Stimulated activated naive CD8-positive, alpha-beta T cell treated with anti-CD3 and anti-CD28 coated beads, Interleukin-15, amount 100 ng/mL, for 72 hours (primary cell): ENCODE results near the gene CD38.
"Not testable (repeated sequence)": the region's sequence is repeated elsewhere in the genome, so short reads cannot be mapped to it uniquely, and the experiment has no call there.

ENCODE experiments used
- ATAC-seq: fragments of 150-1000 bp; cut with Tn5 transposase; 2 replicates; pipeline ENCODE4 v1.10.0; 2021; ENCODE audit warnings: mild to moderate bottlenecking, moderate library complexity
- DNase-seq, 2 donors: peaks; one replicate each; pipeline ENCODE4 v3.0.0; 2021 to 2022
- H3K27ac Mint-ChIP-seq, 2 donors: one replicate each; pipeline ENCODE4 v1.8.0; 2022; ENCODE audit warnings: mild to moderate bottlenecking in 2 of 2, mixed read lengths in 2 of 2, moderate library complexity in 2 of 2
- H3K27me3 Mint-ChIP-seq: one replicate; pipeline ENCODE4 v1.8.0; 2022; ENCODE audit warnings: mixed read lengths
- H3K4me1 Mint-ChIP-seq: one replicate; pipeline ENCODE4 v1.8.0; 2022; ENCODE audit warnings: mild to moderate bottlenecking, mixed read lengths
- H3K4me3 Mint-ChIP-seq, 2 donors: one replicate each; pipeline ENCODE4 v1.8.0; 2022; ENCODE audit warnings: mild to moderate bottlenecking in 2 of 2, mixed read lengths in 2 of 2, moderate library complexity in 1 of 2
- H3K9me3 Mint-ChIP-seq, 2 donors: one replicate each; pipeline ENCODE4 v1.8.0; 2022; ENCODE audit warnings: mixed read lengths in 2 of 2

Gene CD38

GRCh38 chr4:15753786-15754185 lies 24.3 kb upstream of the CD38 start:
- Mint-ChIP-seq H3K9me3 (peaks cover 7 to 8% of the 10 kb centered on the region in 2 donors), H3K27me3 (no peaks in the 10 kb centered on the region), H3K4me1 (peaks cover 43% of the 10 kb centered on the region), H3K27ac (peak overlapping the region in 1 of 2 donors; percentile 39), H3K4me3 (peak overlapping the region in 1 of 2 donors; percentile 49)
- no peak for ATAC-seq
- DNase-seq, result no peak

- ATAC-seq, result peak; percentile 38
- Mint-ChIP-seq H3K9me3 (peaks cover 7 to 8% of the 10 kb centered on the region in 2 donors), H3K27ac (peak overlapping the region in 1 of 2 donors; percentile 39), H3K4me3 (peak overlapping the region; percentile 29 to 70), H3K4me1 (peaks cover 43% of the 10 kb centered on the region), H3K27me3 (no peaks in the 10 kb centered on the region)
- peak; percentile 16 to 53 for DNase-seq
These were observed 23.8 kb upstream of the CD38 start for GRCh38 chr4:15754323-15754722.

GRCh38 chr4:15755321-15756155 lies 22.6 kb upstream of the CD38 start:
- Mint-ChIP-seq H3K4me3 (peak overlapping the region; percentile 70 to 77), H3K27ac (peak overlapping the region; percentile 94 to 97), H3K4me1 (peaks cover 43% of the 10 kb centered on the region), H3K27me3 (no peaks in the 10 kb centered on the region), H3K9me3 (peaks cover 7 to 8% of the 10 kb centered on the region in 2 donors)
- ATAC-seq (peak; percentile 63), DNase-seq (peak; percentile 49 to 77)

GRCh38 chr4:15756361-15756861 lies 21.7 kb upstream of the CD38 start:
- H3K27ac Mint-ChIP-seq, result peak overlapping the region; percentile 94 to 97
- no peaks in the 10 kb centered on the region for H3K27me3 Mint-ChIP-seq
- DNase-seq (peak; percentile 73 to 88), ATAC-seq (peak; percentile 91)
- no peaks in the 10 kb centered on the region for H3K9me3 Mint-ChIP-seq
- H3K4me3 Mint-ChIP-seq, result peak overlapping the region; percentile 70 to 77
- peaks cover 47% of the 10 kb centered on the region for H3K4me1 Mint-ChIP-seq

GRCh38 chr4:15757054-15757453 lies 21.1 kb upstream of the CD38 start:
- H3K9me3 Mint-ChIP-seq, result no peaks in the 10 kb centered on the region
- H3K27ac Mint-ChIP-seq, result peak overlapping the region; percentile 62 to 94

GRCh38 chr4:15758294-15758693 lies 19.8 kb upstream of the CD38 start:
- Mint-ChIP-seq H3K4me3 (no peak overlapping the region), H3K27me3 (no peaks in the 10 kb centered on the region), H3K4me1 (peaks cover 52% of the 10 kb centered on the region), H3K27ac (no peak overlapping the region), H3K9me3 (no peaks in the 10 kb centered on the region)
- no peak for ATAC-seq
- no peak for DNase-seq

More at GRCh38 chr4:15757054-15757453, 21.1 kb upstream of the CD38 start:
- DNase-seq, result no peak
- H3K4me1 Mint-ChIP-seq, result peaks cover 47% of the 10 kb centered on the region
- no peak for ATAC-seq
- H3K27me3 Mint-ChIP-seq, result no peaks in the 10 kb centered on the region
- H3K4me3 Mint-ChIP-seq, result peak overlapping the region; percentile 70 to 77

GRCh38 chr4:15762460-15762859 lies 15.7 kb upstream of the CD38 start:
- ATAC-seq, H3K9me3 Mint-ChIP-seq, H3K27ac Mint-ChIP-seq, H3K27me3 Mint-ChIP-seq, H3K4me3 Mint-ChIP-seq, DNase-seq: not testable (repeated sequence)
- H3K4me1 Mint-ChIP-seq, result peaks cover 41% of the 10 kb centered on the region

- Mint-ChIP-seq H3K9me3 (peaks cover 6 to 8% of the 10 kb centered on the region in 2 donors), H3K27me3 (no peaks in the 10 kb centered on the region), H3K27ac (peak overlapping the region in 1 of 2 donors; percentile 0), H3K4me1 (peaks cover 60% of the 10 kb centered on the region), H3K4me3 (peak overlapping the region in 1 of 2 donors; percentile 76)
- DNase-seq, result no peak
- no peak for ATAC-seq
These were observed 12.7 kb upstream of the CD38 start for GRCh38 chr4:15765391-15765790.

- Mint-ChIP-seq H3K27me3 (no peaks in the 10 kb centered on the region), H3K4me3 (peak overlapping the region; percentile 61 to 76), H3K9me3 (peaks cover 6 to 8% of the 10 kb centered on the region in 2 donors), H3K4me1 (peaks cover 65% of the 10 kb centered on the region), H3K27ac (peak overlapping the region; percentile 90 to 95)
- peak; percentile 88 for ATAC-seq
- DNase-seq, result peak; percentile 39 to 46
These were observed 12.0 kb upstream of the CD38 start for GRCh38 chr4:15765910-15766697.

- no peaks in the 10 kb centered on the region for H3K27me3 Mint-ChIP-seq
- ATAC-seq (no peak), DNase-seq (no peak)
- H3K4me1 Mint-ChIP-seq, result peaks cover 71% of the 10 kb centered on the region
- H3K9me3 Mint-ChIP-seq, result peaks cover 6 to 8% of the 10 kb centered on the region in 2 donors
- peak overlapping the region; percentile 13 to 72 for H3K27ac Mint-ChIP-seq
- peak overlapping the region; percentile 61 to 76 for H3K4me3 Mint-ChIP-seq
These were observed 11.3 kb upstream of the CD38 start for GRCh38 chr4:15766821-15767220.

- H3K27ac Mint-ChIP-seq, result peak overlapping the region in 1 of 2 donors; percentile 85
- H3K4me1 Mint-ChIP-seq, result peaks cover 88% of the 10 kb centered on the region
- DNase-seq, result no peak
- H3K9me3 Mint-ChIP-seq, result peaks cover 6 to 8% of the 10 kb centered on the region in 2 donors
- no peak for ATAC-seq
- H3K4me3 Mint-ChIP-seq, result no peak overlapping the region
- H3K27me3 Mint-ChIP-seq, result peaks cover 15% of the 10 kb centered on the region
These were observed 8.9 kb upstream of the CD38 start for GRCh38 chr4:15769202-15769601.

GRCh38 chr4:15771216-15772058 lies 6.7 kb upstream of the CD38 start:
- Mint-ChIP-seq H3K4me1 (peaks cover 82% of the 10 kb centered on the region), H3K9me3 (no peaks in the 10 kb centered on the region), H3K27ac (peak overlapping the region; percentile 59 to 84), H3K27me3 (peaks cover 34% of the 10 kb centered on the region), H3K4me3 (peak overlapping the region; percentile 27 to 71)
- DNase-seq (peak in 1 of 2 donors; percentile 35), ATAC-seq (peak; percentile 95)

GRCh38 chr4:15774020-15774420 lies 4.1 kb upstream of the CD38 start:
- no peak overlapping the region for H3K4me3 Mint-ChIP-seq
- no peaks in the 10 kb centered on the region for H3K9me3 Mint-ChIP-seq
- ATAC-seq (peak; percentile 13), DNase-seq (peak in 1 of 2 donors; percentile 31)
- H3K27me3 Mint-ChIP-seq, result peaks cover 34% of the 10 kb centered on the region
- peak overlapping the region in 1 of 2 donors; percentile 77 for H3K27ac Mint-ChIP-seq
- peaks cover 83% of the 10 kb centered on the region for H3K4me1 Mint-ChIP-seq

GRCh38 chr4:15776871-15777648 lies 1.1 kb upstream of the CD38 start:
- H3K27me3 Mint-ChIP-seq, result peaks cover 34% of the 10 kb centered on the region
- no peak for ATAC-seq
- DNase-seq, result no peak
- peaks cover 76% of the 10 kb centered on the region for H3K4me1 Mint-ChIP-seq
- H3K9me3 Mint-ChIP-seq, result no peaks in the 10 kb centered on the region
- no peak overlapping the region for H3K27ac Mint-ChIP-seq
- no peak overlapping the region for H3K4me3 Mint-ChIP-seq
